Transverse colon (tissue), 4 donors: ENCODE results near the gene SPOCK2.

ENCODE experiments used
- POLR2A ChIP-seq: fragments of 450-650 bp; IDR thresholded peaks from one replicate; pipeline ENCODE4 v1.6.1; 2016; ENCODE audit warnings: antibody characterized with exemption, mild to moderate bottlenecking, moderate library complexity
- POLR2AphosphoS5 ChIP-seq, 3 donors: sonication (generic); formaldehyde crosslinking; IDR thresholded peaks; one replicate each; pipeline ENCODE4 v1.6.1; 2016; ENCODE audit warnings: antibody characterized with exemption in 3 of 3
- TF ChIP-seq, protein P1 (sequence below), 5 experiments: fragments of 200-600 bp in 3 of 5; fragments of 450-650 bp in 2 of 5; sonication (generic) in 3 of 5; IDR thresholded peaks; 1 replicate in 2 of 5; 2 replicates in 3 of 5; pipeline ENCODE4 v1.5.1; 2016 to 2017; ENCODE audit warnings: antibody characterized with exemption in 5 of 5, inconsistent platforms in 3 of 5, mild to moderate bottlenecking in 2 of 5, moderate library complexity in 1 of 5

DNA sequence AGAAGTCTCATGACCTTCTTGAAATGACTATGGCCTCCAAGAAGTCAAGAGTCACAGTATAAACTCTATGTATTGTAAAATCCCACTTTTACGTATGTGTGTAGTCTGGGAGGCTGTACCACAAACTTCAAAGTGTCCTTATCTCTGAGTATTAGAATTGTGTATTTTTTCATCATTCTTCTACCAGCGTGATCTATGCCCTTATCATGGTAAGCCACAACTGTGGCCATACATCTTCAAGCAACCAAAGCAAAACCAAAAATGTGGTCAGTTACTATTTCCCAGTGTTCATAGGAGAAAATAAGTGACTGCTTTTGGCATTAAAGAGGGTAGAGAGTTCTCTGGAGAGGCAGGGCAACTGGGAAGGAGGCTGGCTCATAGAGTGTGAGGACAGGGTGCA, 42.8 kb downstream of the SPOCK2 start:
- TF ChIP-seq, protein P1, sequence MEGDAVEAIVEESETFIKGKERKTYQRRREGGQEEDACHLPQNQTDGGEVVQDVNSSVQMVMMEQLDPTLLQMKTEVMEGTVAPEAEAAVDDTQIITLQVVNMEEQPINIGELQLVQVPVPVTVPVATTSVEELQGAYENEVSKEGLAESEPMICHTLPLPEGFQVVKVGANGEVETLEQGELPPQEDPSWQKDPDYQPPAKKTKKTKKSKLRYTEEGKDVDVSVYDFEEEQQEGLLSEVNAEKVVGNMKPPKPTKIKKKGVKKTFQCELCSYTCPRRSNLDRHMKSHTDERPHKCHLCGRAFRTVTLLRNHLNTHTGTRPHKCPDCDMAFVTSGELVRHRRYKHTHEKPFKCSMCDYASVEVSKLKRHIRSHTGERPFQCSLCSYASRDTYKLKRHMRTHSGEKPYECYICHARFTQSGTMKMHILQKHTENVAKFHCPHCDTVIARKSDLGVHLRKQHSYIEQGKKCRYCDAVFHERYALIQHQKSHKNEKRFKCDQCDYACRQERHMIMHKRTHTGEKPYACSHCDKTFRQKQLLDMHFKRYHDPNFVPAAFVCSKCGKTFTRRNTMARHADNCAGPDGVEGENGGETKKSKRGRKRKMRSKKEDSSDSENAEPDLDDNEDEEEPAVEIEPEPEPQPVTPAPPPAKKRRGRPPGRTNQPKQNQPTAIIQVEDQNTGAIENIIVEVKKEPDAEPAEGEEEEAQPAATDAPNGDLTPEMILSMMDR (IDR thresholded peaks at IDR 0.05): no peak
- TF ChIP-seq POLR2A (no peak), POLR2AphosphoS5 (IDR thresholded peaks at IDR 0.05) (no peak)
